HepG2 (cell line): ENCODE results near the gene AJM1. TPM values are rescaled to one million over a fixed set of nuclear protein-coding genes. Genes with fewer than 3 reads are reported as not detected.

Experiments
- ARNT2 ChIP-seq: sonication (generic); formaldehyde crosslinking; IDR thresholded peaks from 2 replicates; pipeline ENCODE4 v1.8.0; 2022; ENCODE audit warnings: mild to moderate bottlenecking, low read depth, missing genetic modification reagents, moderate library complexity
- NCOA1 ChIP-seq: sonication (generic); formaldehyde crosslinking; IDR thresholded peaks from 2 replicates; pipeline ENCODE4 v1.9.0; 2021; ENCODE audit warnings: missing genetic modification reagents
- SETDB1 ChIP-seq: sonication (generic); formaldehyde crosslinking; IDR thresholded peaks from 2 replicates; pipeline ENCODE4 v1.5.1; 2020; ENCODE audit warnings: missing genetic modification reagents, mild to moderate bottlenecking, borderline replicate concordance
- TAF15 ChIP-seq: fragments of 200-400 bp; formaldehyde crosslinking; IDR thresholded peaks from one replicate; pipeline ENCODE4 v1.6.1; 2018; ENCODE audit warnings: mild to moderate bottlenecking, low read depth, low read length; ENCODE audit not compliant: poor library complexity, severe bottlenecking
- ZNF10 ChIP-seq: sonication (generic); formaldehyde crosslinking; IDR thresholded peaks from 2 replicates; pipeline ENCODE4 v1.4.0; 2020; ENCODE audit warnings: mild to moderate bottlenecking, low read depth, missing genetic modification reagents, borderline replicate concordance
- ZNF749 ChIP-seq: sonication (generic); formaldehyde crosslinking; IDR thresholded peaks from 2 replicates; pipeline ENCODE4 v1.8.0; 2022; ENCODE audit warnings: mild to moderate bottlenecking, missing genetic modification reagents, moderate library complexity, borderline replicate concordance
- ZNF850 ChIP-seq: sonication (generic); formaldehyde crosslinking; conservative IDR thresholded peaks from 2 replicates; pipeline ENCODE4 v1.9.0; 2021; ENCODE audit warnings: mild to moderate bottlenecking, missing genetic modification reagents
- polyA plus RNA-seq, 8 experiments: library from polyadenylated mRNA; depleted of rRNA in 3 of 8; stranded (reverse) in 7 of 8; unstranded in 1 of 8; fragments of >200 nt; fragmentation: Illumina TruSeq in 4 of 8; extraction: Trizol in 4 of 8; gene quantifications; 2 replicates each; pipeline versions ENCODE4 v1.2.1 to v1.2.3, GENCODE V29; 2011 to 2016; ENCODE audit warnings: low read depth in 4 of 8, missing spikeins in 1 of 8, mixed read lengths in 1 of 8; ENCODE audit not compliant: insufficient read depth in 1 of 8
- total RNA-seq, 5 experiments: library from RNA; depleted of rRNA; stranded (reverse); fragments of >200 nt; fragmentation: Illumina TruSeq; extraction: Trizol; gene quantifications; 2 replicates each; pipeline ENCODE4 v1.2.3, GENCODE V29; 2016; ENCODE audit warnings: low read depth in 1 of 5
- TF ChIP-seq, protein P1 (sequence below): sonication (generic); formaldehyde crosslinking; IDR thresholded peaks from 2 replicates; pipeline ENCODE4 v1.9.0; 2021; ENCODE audit warnings: mild to moderate bottlenecking, missing genetic modification reagents
- TF ChIP-seq, protein P2 (sequence below): sonication (generic); formaldehyde crosslinking; IDR thresholded peaks from 2 replicates; pipeline ENCODE4 v1.5.1; 2020; ENCODE audit warnings: missing genetic modification reagents, mild to moderate bottlenecking, borderline replicate concordance
- TF ChIP-seq, protein P3 (sequence below): IDR thresholded peaks from 2 replicates; pipeline ENCODE4 v1.6.1; 2012; ENCODE audit warnings: inconsistent platforms
- TF ChIP-seq, protein P4 (sequence below): sonication (generic); formaldehyde crosslinking; IDR thresholded peaks from 2 replicates; pipeline ENCODE4 v1.9.0; 2021; ENCODE audit warnings: missing genetic modification reagents, borderline replicate concordance
- TF ChIP-seq, protein P5 (sequence below): sonication (generic); formaldehyde crosslinking; IDR thresholded peaks from 2 replicates; pipeline ENCODE4 v1.4.0; 2020; ENCODE audit warnings: low read depth, mild to moderate bottlenecking, missing genetic modification reagents
- TF ChIP-seq, protein P6 (sequence below): sonication (generic); formaldehyde crosslinking; IDR thresholded peaks from 2 replicates; pipeline ENCODE4 v1.4.0; 2020; ENCODE audit warnings: mild to moderate bottlenecking, missing genetic modification reagents, borderline replicate concordance
- TF ChIP-seq, protein P7 (sequence below): IDR thresholded peaks from 2 replicates; pipeline ENCODE4 v1.6.1; 2016; ENCODE audit warnings: low read depth, borderline replicate concordance

The AJM1 gene
- total and polyA plus RNA-seq, 2 of the 13 experiments (the other 11 are each of a cell fraction or from before 2014, with no cell fraction given) = 1.1 to 1.2 TPM

DNA sequence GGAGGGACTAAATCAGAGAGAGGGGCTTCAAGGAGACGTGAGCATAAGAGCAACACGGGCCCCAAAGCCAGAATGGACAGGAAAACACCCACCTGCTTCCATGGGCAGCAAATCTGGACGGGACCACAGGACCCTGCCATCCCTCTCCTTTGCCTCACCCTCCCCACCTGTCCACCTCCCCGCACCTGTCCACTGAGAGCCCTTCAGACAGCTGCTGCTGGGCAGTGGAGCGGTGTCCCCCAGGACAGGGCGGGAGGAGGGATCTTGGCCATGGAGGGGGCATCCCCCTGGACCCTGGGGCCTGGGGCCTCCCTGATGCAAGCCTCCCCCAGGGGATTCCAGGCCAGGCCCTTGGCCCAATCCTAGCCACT lies 43.6 kb upstream of the AJM1 start (continued):
- TF ChIP-seq, protein P1, sequence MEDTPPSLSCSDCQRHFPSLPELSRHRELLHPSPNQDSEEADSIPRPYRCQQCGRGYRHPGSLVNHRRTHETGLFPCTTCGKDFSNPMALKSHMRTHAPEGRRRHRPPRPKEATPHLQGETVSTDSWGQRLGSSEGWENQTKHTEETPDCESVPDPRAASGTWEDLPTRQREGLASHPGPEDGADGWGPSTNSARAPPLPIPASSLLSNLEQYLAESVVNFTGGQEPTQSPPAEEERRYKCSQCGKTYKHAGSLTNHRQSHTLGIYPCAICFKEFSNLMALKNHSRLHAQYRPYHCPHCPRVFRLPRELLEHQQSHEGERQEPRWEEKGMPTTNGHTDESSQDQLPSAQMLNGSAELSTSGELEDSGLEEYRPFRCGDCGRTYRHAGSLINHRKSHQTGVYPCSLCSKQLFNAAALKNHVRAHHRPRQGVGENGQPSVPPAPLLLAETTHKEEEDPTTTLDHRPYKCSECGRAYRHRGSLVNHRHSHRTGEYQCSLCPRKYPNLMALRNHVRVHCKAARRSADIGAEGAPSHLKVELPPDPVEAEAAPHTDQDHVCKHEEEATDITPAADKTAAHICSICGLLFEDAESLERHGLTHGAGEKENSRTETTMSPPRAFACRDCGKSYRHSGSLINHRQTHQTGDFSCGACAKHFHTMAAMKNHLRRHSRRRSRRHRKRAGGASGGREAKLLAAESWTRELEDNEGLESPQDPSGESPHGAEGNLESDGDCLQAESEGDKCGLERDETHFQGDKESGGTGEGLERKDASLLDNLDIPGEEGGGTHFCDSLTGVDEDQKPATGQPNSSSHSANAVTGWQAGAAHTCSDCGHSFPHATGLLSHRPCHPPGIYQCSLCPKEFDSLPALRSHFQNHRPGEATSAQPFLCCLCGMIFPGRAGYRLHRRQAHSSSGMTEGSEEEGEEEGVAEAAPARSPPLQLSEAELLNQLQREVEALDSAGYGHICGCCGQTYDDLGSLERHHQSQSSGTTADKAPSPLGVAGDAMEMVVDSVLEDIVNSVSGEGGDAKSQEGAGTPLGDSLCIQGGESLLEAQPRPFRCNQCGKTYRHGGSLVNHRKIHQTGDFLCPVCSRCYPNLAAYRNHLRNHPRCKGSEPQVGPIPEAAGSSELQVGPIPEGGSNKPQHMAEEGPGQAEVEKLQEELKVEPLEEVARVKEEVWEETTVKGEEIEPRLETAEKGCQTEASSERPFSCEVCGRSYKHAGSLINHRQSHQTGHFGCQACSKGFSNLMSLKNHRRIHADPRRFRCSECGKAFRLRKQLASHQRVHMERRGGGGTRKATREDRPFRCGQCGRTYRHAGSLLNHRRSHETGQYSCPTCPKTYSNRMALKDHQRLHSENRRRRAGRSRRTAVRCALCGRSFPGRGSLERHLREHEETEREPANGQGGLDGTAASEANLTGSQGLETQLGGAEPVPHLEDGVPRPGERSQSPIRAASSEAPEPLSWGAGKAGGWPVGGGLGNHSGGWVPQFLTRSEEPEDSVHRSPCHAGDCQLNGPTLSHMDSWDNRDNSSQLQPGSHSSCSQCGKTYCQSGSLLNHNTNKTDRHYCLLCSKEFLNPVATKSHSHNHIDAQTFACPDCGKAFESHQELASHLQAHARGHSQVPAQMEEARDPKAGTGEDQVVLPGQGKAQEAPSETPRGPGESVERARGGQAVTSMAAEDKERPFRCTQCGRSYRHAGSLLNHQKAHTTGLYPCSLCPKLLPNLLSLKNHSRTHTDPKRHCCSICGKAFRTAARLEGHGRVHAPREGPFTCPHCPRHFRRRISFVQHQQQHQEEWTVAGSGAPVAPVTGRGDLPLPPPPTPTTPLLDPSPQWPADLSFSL (CRISPR knock-in tag) = 0 out of 2 replicates have a peak, but pooled peaks have one; percentile 28
- TF ChIP-seq ZNF749 (no peak; the same call in 1 of the 2 replicates), NCOA1 (no peak), SETDB1 (CRISPR knock-in tag) (no peak), ZNF850 (CRISPR knock-in tag) (peak; percentile 11; the same call in 1 of the 2 replicates), TAF15 (no peak), ZNF10 (no peak), ARNT2 (peak; percentile 24; the same call in 1 of the 2 replicates)
- TF ChIP-seq, protein P2, sequence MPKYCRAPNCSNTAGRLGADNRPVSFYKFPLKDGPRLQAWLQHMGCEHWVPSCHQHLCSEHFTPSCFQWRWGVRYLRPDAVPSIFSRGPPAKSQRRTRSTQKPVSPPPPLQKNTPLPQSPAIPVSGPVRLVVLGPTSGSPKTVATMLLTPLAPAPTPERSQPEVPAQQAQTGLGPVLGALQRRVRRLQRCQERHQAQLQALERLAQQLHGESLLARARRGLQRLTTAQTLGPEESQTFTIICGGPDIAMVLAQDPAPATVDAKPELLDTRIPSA (CRISPR knock-in tag) = 0 out of 2 replicates have a peak, but pooled peaks have one; percentile 8
- TF ChIP-seq, protein P3, sequence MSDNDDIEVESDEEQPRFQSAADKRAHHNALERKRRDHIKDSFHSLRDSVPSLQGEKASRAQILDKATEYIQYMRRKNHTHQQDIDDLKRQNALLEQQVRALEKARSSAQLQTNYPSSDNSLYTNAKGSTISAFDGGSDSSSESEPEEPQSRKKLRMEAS = no peak
- TF ChIP-seq, protein P4, sequence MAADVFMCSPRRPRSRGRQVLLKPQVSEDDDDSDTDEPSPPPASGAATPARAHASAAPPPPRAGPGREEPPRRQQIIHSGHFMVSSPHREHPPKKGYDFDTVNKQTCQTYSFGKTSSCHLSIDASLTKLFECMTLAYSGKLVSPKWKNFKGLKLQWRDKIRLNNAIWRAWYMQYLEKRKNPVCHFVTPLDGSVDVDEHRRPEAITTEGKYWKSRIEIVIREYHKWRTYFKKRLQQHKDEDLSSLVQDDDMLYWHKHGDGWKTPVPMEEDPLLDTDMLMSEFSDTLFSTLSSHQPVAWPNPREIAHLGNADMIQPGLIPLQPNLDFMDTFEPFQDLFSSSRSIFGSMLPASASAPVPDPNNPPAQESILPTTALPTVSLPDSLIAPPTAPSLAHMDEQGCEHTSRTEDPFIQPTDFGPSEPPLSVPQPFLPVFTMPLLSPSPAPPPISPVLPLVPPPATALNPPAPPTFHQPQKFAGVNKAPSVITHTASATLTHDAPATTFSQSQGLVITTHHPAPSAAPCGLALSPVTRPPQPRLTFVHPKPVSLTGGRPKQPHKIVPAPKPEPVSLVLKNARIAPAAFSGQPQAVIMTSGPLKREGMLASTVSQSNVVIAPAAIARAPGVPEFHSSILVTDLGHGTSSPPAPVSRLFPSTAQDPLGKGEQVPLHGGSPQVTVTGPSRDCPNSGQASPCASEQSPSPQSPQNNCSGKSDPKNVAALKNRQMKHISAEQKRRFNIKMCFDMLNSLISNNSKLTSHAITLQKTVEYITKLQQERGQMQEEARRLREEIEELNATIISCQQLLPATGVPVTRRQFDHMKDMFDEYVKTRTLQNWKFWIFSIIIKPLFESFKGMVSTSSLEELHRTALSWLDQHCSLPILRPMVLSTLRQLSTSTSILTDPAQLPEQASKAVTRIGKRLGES (CRISPR knock-in tag) = no peak
- TF ChIP-seq, protein P5, sequence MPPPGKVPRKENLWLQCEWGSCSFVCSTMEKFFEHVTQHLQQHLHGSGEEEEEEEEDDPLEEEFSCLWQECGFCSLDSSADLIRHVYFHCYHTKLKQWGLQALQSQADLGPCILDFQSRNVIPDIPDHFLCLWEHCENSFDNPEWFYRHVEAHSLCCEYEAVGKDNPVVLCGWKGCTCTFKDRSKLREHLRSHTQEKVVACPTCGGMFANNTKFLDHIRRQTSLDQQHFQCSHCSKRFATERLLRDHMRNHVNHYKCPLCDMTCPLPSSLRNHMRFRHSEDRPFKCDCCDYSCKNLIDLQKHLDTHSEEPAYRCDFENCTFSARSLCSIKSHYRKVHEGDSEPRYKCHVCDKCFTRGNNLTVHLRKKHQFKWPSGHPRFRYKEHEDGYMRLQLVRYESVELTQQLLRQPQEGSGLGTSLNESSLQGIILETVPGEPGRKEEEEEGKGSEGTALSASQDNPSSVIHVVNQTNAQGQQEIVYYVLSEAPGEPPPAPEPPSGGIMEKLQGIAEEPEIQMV (CRISPR knock-in tag) = 0 out of 2 replicates have a peak, but pooled peaks have one; percentile 8
- TF ChIP-seq, protein P6, sequence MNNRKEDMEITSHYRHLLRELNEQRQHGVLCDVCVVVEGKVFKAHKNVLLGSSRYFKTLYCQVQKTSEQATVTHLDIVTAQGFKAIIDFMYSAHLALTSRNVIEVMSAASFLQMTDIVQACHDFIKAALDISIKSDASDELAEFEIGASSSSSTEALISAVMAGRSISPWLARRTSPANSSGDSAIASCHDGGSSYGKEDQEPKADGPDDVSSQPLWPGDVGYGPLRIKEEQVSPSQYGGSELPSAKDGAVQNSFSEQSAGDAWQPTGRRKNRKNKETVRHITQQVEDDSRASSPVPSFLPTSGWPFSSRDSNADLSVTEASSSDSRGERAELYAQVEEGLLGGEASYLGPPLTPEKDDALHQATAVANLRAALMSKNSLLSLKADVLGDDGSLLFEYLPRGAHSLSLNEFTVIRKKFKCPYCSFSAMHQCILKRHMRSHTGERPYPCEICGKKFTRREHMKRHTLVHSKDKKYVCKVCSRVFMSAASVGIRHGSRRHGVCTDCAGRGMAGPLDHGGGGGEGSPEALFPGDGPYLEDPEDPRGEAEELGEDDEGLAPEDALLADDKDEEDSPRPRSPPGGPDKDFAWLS (CRISPR knock-in tag) = 0 out of 2 replicates have a peak, but pooled peaks have one; percentile 7
- TF ChIP-seq, protein P7, sequence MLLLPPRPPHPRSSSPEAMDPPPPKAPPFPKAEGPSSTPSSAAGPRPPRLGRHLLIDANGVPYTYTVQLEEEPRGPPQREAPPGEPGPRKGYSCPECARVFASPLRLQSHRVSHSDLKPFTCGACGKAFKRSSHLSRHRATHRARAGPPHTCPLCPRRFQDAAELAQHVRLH (CRISPR knock-in tag) = no peak
